Neural progenitor cell (in vitro differentiated cells): ENCODE measurements around the gene ZNRD2.

ENCODE experiments used
- EZH2 ChIP-seq: fragments of 200-600 bp; sonication (generic); IDR thresholded peaks from 2 replicates; pipeline ENCODE4 v1.6.1; 2017; ENCODE audit warnings: antibody characterized with exemption, mild to moderate bottlenecking, moderate library complexity
- EZH2phosphoT487 ChIP-seq: fragments of 200-600 bp; sonication (generic); IDR thresholded peaks from 2 replicates; pipeline ENCODE4 v1.6.1; 2017; ENCODE audit warnings: antibody characterized with exemption

DNA sequence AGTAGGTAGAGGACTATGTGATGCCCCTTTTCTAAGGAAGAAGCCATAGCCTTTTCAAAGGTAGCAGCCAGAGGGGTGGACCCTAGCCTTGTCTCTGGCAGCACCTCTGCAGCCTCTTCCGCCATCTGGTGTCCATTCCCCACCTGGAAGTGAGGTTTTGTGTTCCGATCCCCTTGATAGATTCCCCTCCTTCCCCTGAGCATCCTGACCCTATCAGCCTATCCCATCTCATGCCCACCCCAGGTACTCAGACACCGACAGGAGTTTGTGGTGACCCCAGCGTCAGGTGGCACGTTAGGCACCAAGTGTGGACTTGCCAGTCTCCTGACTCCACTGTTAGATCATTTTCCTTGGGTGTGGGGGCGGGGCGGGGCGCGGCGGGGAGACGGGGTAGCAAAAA lies 1.7 kb downstream of the ZNRD2 start:
- no peak for TF ChIP-seq EZH2phosphoT487
- TF ChIP-seq EZH2, result no peak
